Endothelial cell of umbilical vein (primary cell): ENCODE measurements around the gene MS4A13. TPM values are rescaled to one million over a fixed set of nuclear protein-coding genes. Genes with fewer than 3 reads are reported as not detected.

Source experiments
- BruUV-seq: library from RNA; stranded (reverse); fragments of 400-500 nt; replicated peaks from 2 replicates; lab custom pipeline; 2021; lab: Mats Ljungman, UMichigan
- CTCF ChIA-PET: fragments of 300-600, 350-600 bp; sonication (Branson Sonifier 250); formaldehyde crosslinking; loops from one replicate; lab custom pipeline; 2021; ENCODE audit warnings: antibody characterized with exemption, inconsistent platforms; lab: Charles Lee
- POLR2A ChIA-PET: fragments of 300-600, 350-600 bp; sonication (Branson Sonifier 250); formaldehyde crosslinking; loops from one replicate; lab custom pipeline; 2021; ENCODE audit warnings: antibody characterized with exemption, inconsistent platforms; lab: Charles Lee
- DNase-seq: peaks from one replicate; pipeline ENCODE4 v3.0.0-alpha.2; 2011; ENCODE audit warnings: low read depth, low spot score
- FAIRE-seq: peaks from 2 replicates; lab custom pipeline; 2011; peaks lifted over from hg19 to GRCh38; lab: Jason Lieb, UNC
- H2AFZ ChIP-seq: 2 replicates; pipeline ENCODE4 v1.6.0; 2012; ENCODE audit warnings: low read depth, low read length, control low read depth, inconsistent platforms
- H3K27ac ChIP-seq: 2 replicates; pipeline ENCODE4 v1.5.1; 2011; ENCODE audit warnings: low read depth, mild to moderate bottlenecking, control low read depth, low read length, moderate library complexity; ENCODE audit not compliant: insufficient read depth
- H3K27me3 ChIP-seq, 2 experiments: 2 replicates each; pipeline versions ENCODE4 v1.6.0 to v1.6.1; 2011; ENCODE audit warnings: low read length in 2 of 2, mixed read lengths in 1 of 2; ENCODE audit not compliant: control insufficient read depth in 2 of 2, insufficient read depth in 2 of 2
- H3K36me3 ChIP-seq, 2 experiments: 2 replicates in 1 of 2; 3 replicates in 1 of 2; pipeline ENCODE4 v1.5.1; 2011; ENCODE audit warnings: low read length in 2 of 2, mild to moderate bottlenecking in 1 of 2, moderate library complexity in 1 of 2; ENCODE audit not compliant: control insufficient read depth in 2 of 2, insufficient read depth in 2 of 2; ENCODE audit errors: extremely low read depth in 1 of 2
- H3K4me1 ChIP-seq: 3 replicates; pipeline ENCODE4 v1.5.1; 2011; ENCODE audit warnings: mild to moderate bottlenecking, low read length; ENCODE audit not compliant: control insufficient read depth, insufficient read depth; ENCODE audit errors: extremely low read depth
- H3K4me2 ChIP-seq: 2 replicates; pipeline ENCODE4 v1.6.1; 2011; ENCODE audit warnings: low read length, control low read depth, mixed read lengths; ENCODE audit not compliant: insufficient read depth
- H3K4me3 ChIP-seq, 3 experiments: fragments of 200-600 bp in 1 of 3; sonication (generic), shearing (Covaris generic) in 1 of 3; replicated peaks in 1 of 3; 2 replicates each; pipeline ENCODE4 v1.5.1; 2011 to 2016; ENCODE audit warnings: control low read depth in 3 of 3, low read length in 3 of 3, mild to moderate bottlenecking in 2 of 3, inconsistent platforms in 1 of 3, low read depth in 1 of 3, moderate library complexity in 1 of 3; ENCODE audit not compliant: insufficient read depth in 1 of 3
- H3K79me2 ChIP-seq: 2 replicates; pipeline ENCODE4 v1.6.0; 2012; ENCODE audit warnings: low read length, inconsistent platforms; ENCODE audit not compliant: control insufficient read depth, insufficient read depth
- H3K9ac ChIP-seq: replicated peaks from 2 replicates; pipeline ENCODE3; 2011; ENCODE audit warnings: low read length, control low read depth; ENCODE audit not compliant: insufficient read depth; ENCODE audit errors: extremely low read depth
- H3K9me1 ChIP-seq: replicated peaks from 3 replicates; pipeline ENCODE4 v1.6.0; 2011; ENCODE audit warnings: mild to moderate bottlenecking, low read length; ENCODE audit not compliant: control insufficient read depth, insufficient read depth; ENCODE audit errors: extremely low read depth
- H3K9me3 ChIP-seq: replicated peaks from 2 replicates; pipeline ENCODE4 v1.5.1; 2012; ENCODE audit warnings: low read length, inconsistent platforms; ENCODE audit not compliant: control insufficient read depth, insufficient read depth
- H4K20me1 ChIP-seq: replicated peaks from 2 replicates; pipeline ENCODE3; 2011; ENCODE audit warnings: mild to moderate bottlenecking, low read length; ENCODE audit not compliant: control insufficient read depth, insufficient read depth; ENCODE audit errors: extremely low read depth
- EZH2 ChIP-seq: IDR thresholded peaks from 2 replicates; pipeline ENCODE4 v1.6.1; 2012; ENCODE audit warnings: borderline replicate concordance, low read depth, mild to moderate bottlenecking, moderate library complexity, low read length, inconsistent platforms; ENCODE audit not compliant: severe bottlenecking
- FOS ChIP-seq: IDR thresholded peaks from 2 replicates; pipeline ENCODE4 v1.6.1; 2011; ENCODE audit warnings: mild to moderate bottlenecking, low read length, moderate library complexity, borderline replicate concordance; ENCODE audit not compliant: insufficient read depth
- GATA2 ChIP-seq: IDR thresholded peaks from 2 replicates; pipeline ENCODE4 v1.7.0; 2011; ENCODE audit warnings: low read depth, mild to moderate bottlenecking, moderate library complexity, mixed read lengths, low read length; ENCODE audit not compliant: insufficient read length, insufficient read depth
- JUN ChIP-seq: IDR thresholded peaks from 2 replicates; pipeline ENCODE4 v1.6.1; 2011; ENCODE audit warnings: borderline replicate concordance, low read depth; ENCODE audit not compliant: insufficient read length, insufficient read depth
- MYC ChIP-seq: IDR thresholded peaks from one replicate; pipeline ENCODE4 v1.6.1; 2011; ENCODE audit warnings: mild to moderate bottlenecking, low read depth, low read length
- POLR2A ChIP-seq: IDR thresholded peaks from 2 replicates; pipeline ENCODE4 v1.6.1; 2012; ENCODE audit warnings: low read depth, mild to moderate bottlenecking, control low read depth, low read length
- POLR2AphosphoS5 ChIP-seq: IDR thresholded peaks from 2 replicates; pipeline ENCODE4 v1.6.1; 2012; ENCODE audit warnings: low read depth, mild to moderate bottlenecking, control low read depth, low read length, moderate library complexity; ENCODE audit not compliant: insufficient read depth
- dilution Hi-C: fragments of 300-500 bp; cut with MboI; formaldehyde crosslinking; loops from one replicate; pipeline ENCODE4 v1.15.0; 2019; ENCODE audit warnings: low sequenced_read_pairs; ENCODE audit not compliant: extremely low pct_ligation_motif_present
- intact Hi-C: fragments of 100-400 bp; cut with micrococcal nuclease; formaldehyde crosslinking; loops from one replicate; pipeline ENCODE4 v1.10.0; 2022
- polyA plus RNA-seq, 4 experiments: library from polyadenylated mRNA; depleted of rRNA in 3 of 4; stranded (reverse) in 3 of 4; unstranded in 1 of 4; fragments of >200 nt; gene quantifications; 2 replicates each; pipeline versions ENCODE4 v1.2.1 to v1.2.3, GENCODE V29; 2011 to 2012; ENCODE audit warnings: missing spikeins in 1 of 4
- total RNA-seq: library from RNA; stranded (reverse); gene quantifications from 2 replicates; pipeline ENCODE4 v1.2.3, GENCODE V29; 2021
- TF ChIP-seq, protein P1 (sequence below): IDR thresholded peaks from 2 replicates; pipeline ENCODE4 v1.6.1; 2011; ENCODE audit not compliant: insufficient read depth, insufficient read length
- TF ChIP-seq, protein P2 (sequence below), 2 donors: IDR thresholded peaks; 1 replicate in 1 of 2; 2 replicates in 1 of 2; pipeline ENCODE4 v1.5.1; 2011; ENCODE audit warnings: low read length in 2 of 2, mild to moderate bottlenecking in 2 of 2, moderate library complexity in 2 of 2, control low read depth in 1 of 2, inconsistent platforms in 1 of 2, low read depth in 1 of 2; ENCODE audit not compliant: insufficient read depth in 1 of 2; ENCODE audit errors: extremely low read depth in 1 of 2

The MS4A13 gene
- total and polyA plus RNA-seq, 2 donors (not counting 3 experiments of a cell fraction or from before 2014, with no cell fraction given) = not detected

DNA sequence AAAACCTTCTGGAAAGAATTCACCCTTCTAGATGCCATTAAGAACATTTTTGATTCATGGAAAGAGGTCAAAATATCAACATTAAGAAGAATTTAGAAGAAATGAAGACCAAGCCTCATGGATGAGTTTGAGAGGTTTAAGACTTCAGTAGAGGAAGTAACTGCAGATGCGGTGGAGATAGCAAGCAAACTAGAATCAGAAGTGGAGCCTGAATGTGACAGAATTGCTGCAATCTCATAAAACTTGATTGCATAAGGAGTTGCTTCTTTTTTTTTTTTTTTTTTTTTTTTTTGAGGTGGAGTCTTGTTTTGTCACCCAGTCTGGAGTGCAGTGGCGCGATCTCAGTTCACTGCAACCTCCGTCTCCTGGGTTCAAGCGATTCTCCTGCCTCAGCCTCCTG, 51.6 kb downstream of the MS4A13 start:
- DNase-seq (no peak), FAIRE-seq (no peak)
- Histone ChIP-seq H3K9ac (no peak overlapping the region), H3K4me3 (no peak overlapping the region), H3K9me1 (no peaks in the 10 kb centered on the region), H2AFZ (no peak overlapping the region), H3K9me3 (no peaks in the 10 kb centered on the region), H4K20me1 (no peaks in the 10 kb centered on the region), H3K27me3 (no peaks in the 10 kb centered on the region), H3K4me2 (no peak overlapping the region), H3K36me3 (no peaks in the 10 kb centered on the region), H3K79me2 (no peaks in the 10 kb centered on the region), H3K4me1 (no peaks in the 10 kb centered on the region), H3K27ac (no peak overlapping the region)
- intact Hi-C loops = no loop called here
- BruUV-seq = no TSS peak
- ChIA-PET CTCF (no interaction called here), POLR2A (no interaction called here)
- dilution Hi-C loops = no loop called here
- TF ChIP-seq EZH2 = no peak

DNA sequence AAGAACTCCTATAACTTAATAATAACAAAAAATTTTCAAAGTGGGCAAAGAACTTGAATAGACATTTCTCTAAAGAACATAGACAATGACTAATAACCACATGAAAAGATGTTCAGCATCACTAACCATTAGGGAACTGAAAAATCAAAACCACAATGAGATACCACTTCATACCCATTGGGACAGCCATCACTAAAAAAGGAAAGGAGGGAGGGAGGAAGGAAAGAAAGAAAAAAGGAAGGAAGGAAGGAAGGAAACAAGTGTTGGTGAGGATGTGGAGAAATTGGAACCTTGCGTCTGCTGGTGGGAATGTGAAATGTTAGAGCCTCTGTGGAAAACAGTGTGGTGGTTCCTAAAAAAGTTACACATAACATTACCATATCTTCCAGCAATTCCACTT, 55.8 kb downstream of the MS4A13 start:
- Histone ChIP-seq H3K4me2 (no peak overlapping the region), H3K9me3 (no peaks in the 10 kb centered on the region), H3K4me3 (no peak overlapping the region), H3K79me2 (no peaks in the 10 kb centered on the region), H3K27ac (no peak overlapping the region), H3K27me3 (no peaks in the 10 kb centered on the region), H3K4me1 (no peaks in the 10 kb centered on the region), H3K9me1 (no peaks in the 10 kb centered on the region), H2AFZ (no peak overlapping the region), H3K36me3 (no peaks in the 10 kb centered on the region), H3K9ac (no peak overlapping the region), H4K20me1 (no peaks in the 10 kb centered on the region)
- FAIRE-seq = no peak
- dilution Hi-C loops (no loop called here), intact Hi-C loops (no loop called here)
- no TSS peak for BruUV-seq
- ChIA-PET POLR2A (no interaction called here), CTCF (no interaction called here)
- DNase-seq = no peak
- TF ChIP-seq, protein P1, sequence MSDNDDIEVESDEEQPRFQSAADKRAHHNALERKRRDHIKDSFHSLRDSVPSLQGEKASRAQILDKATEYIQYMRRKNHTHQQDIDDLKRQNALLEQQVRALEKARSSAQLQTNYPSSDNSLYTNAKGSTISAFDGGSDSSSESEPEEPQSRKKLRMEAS = no peak
- TF ChIP-seq MYC = no peak
- TF ChIP-seq, protein P2, sequence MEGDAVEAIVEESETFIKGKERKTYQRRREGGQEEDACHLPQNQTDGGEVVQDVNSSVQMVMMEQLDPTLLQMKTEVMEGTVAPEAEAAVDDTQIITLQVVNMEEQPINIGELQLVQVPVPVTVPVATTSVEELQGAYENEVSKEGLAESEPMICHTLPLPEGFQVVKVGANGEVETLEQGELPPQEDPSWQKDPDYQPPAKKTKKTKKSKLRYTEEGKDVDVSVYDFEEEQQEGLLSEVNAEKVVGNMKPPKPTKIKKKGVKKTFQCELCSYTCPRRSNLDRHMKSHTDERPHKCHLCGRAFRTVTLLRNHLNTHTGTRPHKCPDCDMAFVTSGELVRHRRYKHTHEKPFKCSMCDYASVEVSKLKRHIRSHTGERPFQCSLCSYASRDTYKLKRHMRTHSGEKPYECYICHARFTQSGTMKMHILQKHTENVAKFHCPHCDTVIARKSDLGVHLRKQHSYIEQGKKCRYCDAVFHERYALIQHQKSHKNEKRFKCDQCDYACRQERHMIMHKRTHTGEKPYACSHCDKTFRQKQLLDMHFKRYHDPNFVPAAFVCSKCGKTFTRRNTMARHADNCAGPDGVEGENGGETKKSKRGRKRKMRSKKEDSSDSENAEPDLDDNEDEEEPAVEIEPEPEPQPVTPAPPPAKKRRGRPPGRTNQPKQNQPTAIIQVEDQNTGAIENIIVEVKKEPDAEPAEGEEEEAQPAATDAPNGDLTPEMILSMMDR (IDR thresholded peaks at IDR 0.05; ENCODE audit: extremely low read depth in 1 of 2, insufficient read depth in 1 of 2, low read depth in 1 of 2, low read length in 2 of 2) = no peak
- TF ChIP-seq POLR2AphosphoS5 = no peak
- TF ChIP-seq EZH2 = no peak
- TF ChIP-seq FOS = no peak
- TF ChIP-seq GATA2 = no peak
- TF ChIP-seq JUN = no peak
- no peak for TF ChIP-seq POLR2A
